HepG2 (cell line): ENCODE measurements around the gene ADCY10. TPM values are rescaled to one million over a fixed set of nuclear protein-coding genes. Genes with fewer than 3 reads are reported as not detected.

Experiments
- HMG20B ChIP-seq: conservative IDR thresholded peaks from 2 replicates; pipeline ENCODE4 v1.6.1; 2016; ENCODE audit warnings: missing genetic modification reagents, missing compliant biosample characterization
- ONECUT2 ChIP-seq: sonication (generic); formaldehyde crosslinking; IDR thresholded peaks from 2 replicates; pipeline ENCODE4 v1.4.0; 2020; ENCODE audit warnings: missing genetic modification reagents
- SPEN ChIP-seq: sonication (generic); formaldehyde crosslinking; IDR thresholded peaks from 2 replicates; pipeline ENCODE4 v1.5.1; 2020; ENCODE audit warnings: low read depth, mild to moderate bottlenecking, missing genetic modification reagents
- TBX3 ChIP-seq: fragments of 450-650 bp; IDR thresholded peaks from 2 replicates; pipeline ENCODE4 v1.6.1; 2017; ENCODE audit warnings: antibody characterized with exemption, mild to moderate bottlenecking, inconsistent platforms, borderline replicate concordance
- ZMYM3 ChIP-seq: sonication (generic); formaldehyde crosslinking; IDR thresholded peaks from 2 replicates; pipeline ENCODE4 v1.5.1; 2020; ENCODE audit warnings: mild to moderate bottlenecking, missing genetic modification reagents
- ZNF18 ChIP-seq: sonication (generic); formaldehyde crosslinking; IDR thresholded peaks from 2 replicates; pipeline ENCODE4 v1.8.0; 2022; ENCODE audit warnings: mild to moderate bottlenecking, missing genetic modification reagents; ENCODE audit not compliant: insufficient replicate concordance
- ZNF317 ChIP-seq: sonication (generic); formaldehyde crosslinking; IDR thresholded peaks from 2 replicates; pipeline ENCODE4 v1.5.0; 2020; ENCODE audit warnings: mild to moderate bottlenecking, missing genetic modification reagents
- ZNF704 ChIP-seq: sonication (generic); formaldehyde crosslinking; IDR thresholded peaks from 2 replicates; pipeline ENCODE4 v1.8.1; 2023; ENCODE audit warnings: mild to moderate bottlenecking, inconsistent platforms, moderate library complexity, missing genetic modification reagents, borderline replicate concordance
- ZSCAN9 ChIP-seq: IDR thresholded peaks from 2 replicates; pipeline ENCODE4 v1.6.1; 2016; ENCODE audit warnings: borderline replicate concordance
- polyA plus RNA-seq, 8 experiments: library from polyadenylated mRNA; depleted of rRNA in 3 of 8; stranded (reverse) in 7 of 8; unstranded in 1 of 8; fragments of >200 nt; fragmentation: Illumina TruSeq in 4 of 8; extraction: Trizol in 4 of 8; gene quantifications; 2 replicates each; pipeline versions ENCODE4 v1.2.1 to v1.2.3, GENCODE V29; 2011 to 2016; ENCODE audit warnings: low read depth in 4 of 8, missing spikeins in 1 of 8, mixed read lengths in 1 of 8; ENCODE audit not compliant: insufficient read depth in 1 of 8
- total RNA-seq, 5 experiments: library from RNA; depleted of rRNA; stranded (reverse); fragments of >200 nt; fragmentation: Illumina TruSeq; extraction: Trizol; gene quantifications; 2 replicates each; pipeline ENCODE4 v1.2.3, GENCODE V29; 2016; ENCODE audit warnings: low read depth in 1 of 5
- TF ChIP-seq, protein P1 (sequence below): sonication (generic); formaldehyde crosslinking; IDR thresholded peaks from 2 replicates; pipeline ENCODE4 v1.5.0; 2020; ENCODE audit warnings: missing genetic modification reagents, mild to moderate bottlenecking, borderline replicate concordance
- TF ChIP-seq, protein P2 (sequence below): sonication (generic); formaldehyde crosslinking; IDR thresholded peaks from 2 replicates; pipeline ENCODE4 v1.4.0; 2020; ENCODE audit warnings: missing genetic modification reagents
- TF ChIP-seq, protein P3 (sequence below): sonication (generic); formaldehyde crosslinking; IDR thresholded peaks from 2 replicates; pipeline ENCODE4 v1.5.1; 2020; ENCODE audit warnings: mild to moderate bottlenecking, missing genetic modification reagents, borderline replicate concordance
- TF ChIP-seq, protein P4 (sequence below): IDR thresholded peaks from 2 replicates; pipeline ENCODE4 v1.6.1; 2016; ENCODE audit warnings: control low read depth
- TF ChIP-seq, protein P5 (sequence below): sonication (generic); formaldehyde crosslinking; IDR thresholded peaks from 2 replicates; pipeline ENCODE4 v1.5.1; 2020; ENCODE audit warnings: mild to moderate bottlenecking, moderate library complexity, missing genetic modification reagents
- TF ChIP-seq, protein P6 (sequence below): sonication (generic); formaldehyde crosslinking; IDR thresholded peaks from 2 replicates; pipeline ENCODE4 v1.8.0; 2022; ENCODE audit warnings: mild to moderate bottlenecking, missing genetic modification reagents, borderline replicate concordance

The ADCY10 gene
- total and polyA plus RNA-seq, 2 of the 13 experiments (the other 11 are each of a cell fraction or from before 2014, with no cell fraction given), result 0.02 to 0.03 TPM

DNA sequence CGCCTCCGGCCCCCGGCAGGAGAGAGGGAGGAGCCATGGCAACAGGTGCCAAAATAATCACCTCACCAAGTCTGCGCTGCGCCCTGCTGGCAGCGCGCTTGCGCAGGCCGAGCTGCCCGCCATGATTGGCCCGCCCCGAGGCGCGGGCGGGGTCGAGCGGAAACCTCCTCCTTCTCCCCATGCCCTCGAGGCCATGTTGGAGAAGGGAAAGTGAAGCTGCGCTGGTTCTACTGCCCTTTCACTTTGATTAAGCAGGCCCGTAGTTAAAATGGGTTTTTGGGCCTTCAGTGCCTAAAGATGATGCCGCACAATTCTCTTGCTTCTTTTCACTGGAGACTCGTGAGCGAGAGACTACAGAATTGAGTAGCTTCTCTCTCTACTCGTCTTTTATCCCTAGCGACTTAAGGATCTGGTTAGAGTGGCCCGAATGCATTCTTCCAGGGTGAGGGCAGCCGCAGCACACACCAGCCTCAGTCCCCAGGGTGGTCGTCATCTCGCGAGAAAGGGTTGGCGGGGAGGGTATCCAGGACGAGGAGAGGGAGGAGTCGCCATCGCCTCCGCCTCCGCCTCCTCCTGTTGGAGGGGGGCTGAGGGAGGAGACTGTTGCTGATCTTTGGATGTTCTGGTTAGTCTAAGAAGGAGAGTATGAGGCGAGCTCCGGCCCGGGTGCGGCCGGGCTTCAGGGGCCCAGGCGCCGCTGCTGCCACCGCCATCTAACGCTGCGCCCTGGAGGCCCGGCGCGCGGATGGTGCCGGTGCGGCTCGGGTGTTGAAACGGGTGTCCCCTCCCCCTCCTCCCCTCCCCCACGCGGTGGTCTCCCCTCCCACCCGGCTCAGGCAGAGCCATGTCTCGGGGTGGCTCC lies 22.4 kb upstream of the ADCY10 start, which contains the start of gene DCAF6 (continued):
- TF ChIP-seq ZNF317 (no peak; the same call in none of the 2 replicates), SPEN (CRISPR knock-in tag) (peak; percentile 43), ZSCAN9 (CRISPR knock-in tag) (peak; percentile 41; the same call in 1 of the 2 replicates), ZNF18 (CRISPR knock-in tag) (peak; percentile 85), ZNF704 (CRISPR knock-in tag) (no peak), ZMYM3 (CRISPR knock-in tag) (no peak), HMG20B (CRISPR knock-in tag) (no peak), TBX3 (peak; percentile 93), ONECUT2 (CRISPR knock-in tag) (no peak)
- TF ChIP-seq, protein P1, sequence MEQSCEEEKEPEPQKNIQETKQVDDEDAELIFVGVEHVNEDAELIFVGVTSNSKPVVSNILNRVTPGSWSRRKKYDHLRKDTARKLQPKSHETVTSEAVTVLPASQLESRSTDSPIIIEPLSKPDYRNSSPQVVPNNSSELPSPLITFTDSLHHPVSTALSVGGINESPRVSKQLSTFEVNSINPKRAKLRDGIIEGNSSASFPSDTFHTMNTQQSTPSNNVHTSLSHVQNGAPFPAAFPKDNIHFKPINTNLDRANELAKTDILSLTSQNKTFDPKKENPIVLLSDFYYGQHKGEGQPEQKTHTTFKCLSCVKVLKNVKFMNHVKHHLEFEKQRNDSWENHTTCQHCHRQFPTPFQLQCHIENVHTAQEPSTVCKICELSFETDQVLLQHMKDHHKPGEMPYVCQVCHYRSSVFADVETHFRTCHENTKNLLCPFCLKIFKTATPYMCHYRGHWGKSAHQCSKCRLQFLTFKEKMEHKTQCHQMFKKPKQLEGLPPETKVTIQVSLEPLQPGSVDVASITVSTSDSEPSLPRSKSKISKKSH, result 0 out of 2 replicates have a peak, but pooled peaks have one; percentile 45
- TF ChIP-seq, protein P2, sequence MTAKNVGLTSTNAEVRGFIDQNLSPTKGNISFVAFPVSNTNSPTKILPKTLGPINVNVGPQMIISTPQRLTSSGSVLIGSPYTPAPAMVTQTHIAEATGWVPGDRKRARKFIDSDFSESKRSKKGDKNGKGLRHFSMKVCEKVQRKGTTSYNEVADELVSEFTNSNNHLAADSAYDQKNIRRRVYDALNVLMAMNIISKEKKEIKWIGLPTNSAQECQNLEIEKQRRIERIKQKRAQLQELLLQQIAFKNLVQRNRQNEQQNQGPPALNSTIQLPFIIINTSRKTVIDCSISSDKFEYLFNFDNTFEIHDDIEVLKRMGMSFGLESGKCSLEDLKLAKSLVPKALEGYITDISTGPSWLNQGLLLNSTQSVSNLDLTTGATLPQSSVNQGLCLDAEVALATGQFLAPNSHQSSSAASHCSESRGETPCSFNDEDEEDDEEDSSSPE (CRISPR knock-in tag), result peak; percentile 84
- TF ChIP-seq, protein P3, sequence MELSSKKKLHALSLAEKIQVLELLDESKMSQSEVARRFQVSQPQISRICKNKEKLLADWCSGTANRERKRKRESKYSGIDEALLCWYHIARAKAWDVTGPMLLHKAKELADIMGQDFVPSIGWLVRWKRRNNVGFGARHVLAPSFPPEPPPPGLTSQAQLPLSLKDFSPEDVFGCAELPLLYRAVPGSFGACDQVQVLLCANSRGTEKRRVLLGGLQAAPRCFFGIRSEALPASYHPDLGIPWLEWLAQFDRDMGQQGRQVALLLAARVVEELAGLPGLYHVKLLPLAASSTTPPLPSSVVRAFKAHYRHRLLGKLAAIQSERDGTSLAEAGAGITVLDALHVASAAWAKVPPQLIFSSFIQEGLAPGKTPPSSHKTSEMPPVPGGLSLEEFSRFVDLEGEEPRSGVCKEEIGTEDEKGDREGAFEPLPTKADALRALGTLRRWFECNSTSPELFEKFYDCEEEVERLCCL, result 0 out of 2 replicates have a peak, but pooled peaks have one; percentile 0
- TF ChIP-seq, protein P4, sequence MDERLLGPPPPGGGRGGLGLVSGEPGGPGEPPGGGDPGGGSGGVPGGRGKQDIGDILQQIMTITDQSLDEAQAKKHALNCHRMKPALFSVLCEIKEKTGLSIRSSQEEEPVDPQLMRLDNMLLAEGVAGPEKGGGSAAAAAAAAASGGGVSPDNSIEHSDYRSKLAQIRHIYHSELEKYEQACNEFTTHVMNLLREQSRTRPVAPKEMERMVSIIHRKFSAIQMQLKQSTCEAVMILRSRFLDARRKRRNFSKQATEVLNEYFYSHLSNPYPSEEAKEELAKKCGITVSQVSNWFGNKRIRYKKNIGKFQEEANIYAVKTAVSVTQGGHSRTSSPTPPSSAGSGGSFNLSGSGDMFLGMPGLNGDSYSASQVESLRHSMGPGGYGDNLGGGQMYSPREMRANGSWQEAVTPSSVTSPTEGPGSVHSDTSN, result no peak
- TF ChIP-seq, protein P5, sequence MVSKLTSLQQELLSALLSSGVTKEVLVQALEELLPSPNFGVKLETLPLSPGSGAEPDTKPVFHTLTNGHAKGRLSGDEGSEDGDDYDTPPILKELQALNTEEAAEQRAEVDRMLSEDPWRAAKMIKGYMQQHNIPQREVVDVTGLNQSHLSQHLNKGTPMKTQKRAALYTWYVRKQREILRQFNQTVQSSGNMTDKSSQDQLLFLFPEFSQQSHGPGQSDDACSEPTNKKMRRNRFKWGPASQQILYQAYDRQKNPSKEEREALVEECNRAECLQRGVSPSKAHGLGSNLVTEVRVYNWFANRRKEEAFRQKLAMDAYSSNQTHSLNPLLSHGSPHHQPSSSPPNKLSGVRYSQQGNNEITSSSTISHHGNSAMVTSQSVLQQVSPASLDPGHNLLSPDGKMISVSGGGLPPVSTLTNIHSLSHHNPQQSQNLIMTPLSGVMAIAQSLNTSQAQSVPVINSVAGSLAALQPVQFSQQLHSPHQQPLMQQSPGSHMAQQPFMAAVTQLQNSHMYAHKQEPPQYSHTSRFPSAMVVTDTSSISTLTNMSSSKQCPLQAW (CRISPR knock-in tag), result peak; percentile 83
- TF ChIP-seq, protein P6, sequence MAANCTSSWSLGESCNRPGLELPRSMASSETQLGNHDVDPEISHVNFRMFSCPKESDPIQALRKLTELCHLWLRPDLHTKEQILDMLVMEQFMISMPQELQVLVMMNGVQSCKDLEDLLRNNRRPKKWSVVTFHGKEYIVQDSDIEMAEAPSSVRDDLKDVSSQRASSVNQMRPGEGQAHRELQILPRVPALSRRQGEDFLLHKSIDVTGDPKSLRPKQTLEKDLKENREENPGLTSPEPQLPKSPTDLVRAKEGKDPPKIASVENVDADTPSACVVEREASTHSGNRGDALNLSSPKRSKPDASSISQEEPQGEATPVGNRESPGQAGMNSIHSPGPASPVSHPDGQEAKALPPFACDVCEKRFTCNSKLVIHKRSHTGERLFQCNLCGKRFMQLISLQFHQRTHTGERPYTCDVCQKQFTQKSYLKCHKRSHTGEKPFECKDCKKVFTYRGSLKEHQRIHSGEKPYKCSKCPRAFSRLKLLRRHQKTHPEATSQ (CRISPR knock-in tag), result 0 out of 2 replicates have a peak, but pooled peaks have one; percentile 70
